ENCODE measurements around the gene APIP. TPM values are rescaled to one million over a fixed set of nuclear protein-coding genes. Genes with fewer than 3 reads are reported as not detected.

Gene APIP
- total RNA-seq, 2 donors from 2014 or later, result 23.9 to 33.1 TPM

- H3K4me1 ChIP-seq (replicated peaks), result no peaks in the 10 kb centered on the region
- H3K9me3 ChIP-seq, result no peaks in the 10 kb centered on the region
- H3K27me3 ChIP-seq (replicated peaks; ENCODE audit: insufficient read depth), result no peaks in the 10 kb centered on the region
- H3K4me3 ChIP-seq, result no peak overlapping the region
- intact Hi-C loops (cut with DNase I), result no loop called here
- no peak for TF ChIP-seq POLR2A (IDR thresholded peaks at IDR 0.05)
- TF ChIP-seq POLR2AphosphoS5 (IDR thresholded peaks at IDR 0.05), result peak; percentile 45
- TF ChIP-seq CTCF (IDR thresholded peaks at IDR 0.05), result no peak
- WGBS, result 31% methylated on average over 4 of the region's 4 CpGs
- H3K36me3 ChIP-seq, result no peaks in the 10 kb centered on the region
- peak; percentile 23 for DNase-seq (ENCODE audit: low spot score)
- peak overlapping the region; percentile 7 to 33 for H3K27ac ChIP-seq
Observed at GRCh38 chr11:34860034-34860433, 56.1 kb downstream of the APIP start.

GRCh38 chr11:34859496-34859895 is 56.7 kb downstream of the APIP start:
- no peak for DNase-seq (ENCODE audit: low spot score)
- H3K36me3 ChIP-seq, result no peaks in the 10 kb centered on the region
- 74% methylated on average over 2 of the region's 2 CpGs for WGBS
- TF ChIP-seq POLR2AphosphoS5 (IDR thresholded peaks at IDR 0.05) (no peak), CTCF (IDR thresholded peaks at IDR 0.05) (no peak), POLR2A (IDR thresholded peaks at IDR 0.05) (no peak)
- no peak overlapping the region for H3K4me3 ChIP-seq
- no peaks in the 10 kb centered on the region for H3K4me1 ChIP-seq (replicated peaks)
- no peaks in the 10 kb centered on the region for H3K27me3 ChIP-seq (replicated peaks; ENCODE audit: insufficient read depth)
- H3K9me3 ChIP-seq, result no peaks in the 10 kb centered on the region
- peak overlapping the region in 1 of 2 donors; percentile 33 for H3K27ac ChIP-seq
- intact Hi-C loops (cut with DNase I), result no loop called here

DNA sequence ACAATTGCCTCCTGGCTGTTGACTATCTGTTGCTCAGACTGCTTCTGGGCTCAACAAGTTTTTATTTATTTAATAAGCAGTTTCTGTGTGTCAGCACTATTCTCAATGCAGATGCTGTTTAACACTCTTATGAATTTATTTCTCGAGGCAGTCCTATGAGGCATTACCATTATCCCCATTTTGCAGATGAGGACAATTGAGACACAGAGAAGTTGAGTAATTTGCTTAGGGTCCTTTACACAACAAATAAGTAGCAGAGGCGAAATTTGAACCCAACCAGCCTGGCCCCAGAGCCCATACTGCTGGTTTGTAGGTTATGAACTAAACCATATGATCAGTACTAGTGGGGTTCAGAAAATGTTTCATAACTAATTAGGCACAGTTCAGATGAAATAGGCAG is 58.7 kb downstream of the APIP start:
- no peaks in the 10 kb centered on the region for H3K4me1 ChIP-seq (replicated peaks)
- no peaks in the 10 kb centered on the region for H3K27me3 ChIP-seq (replicated peaks; ENCODE audit: insufficient read depth)
- H3K4me3 ChIP-seq, result no peak overlapping the region
- WGBS, result 91% methylated on average over 2 of the region's 2 CpGs
- no peaks in the 10 kb centered on the region for H3K36me3 ChIP-seq
- H3K9me3 ChIP-seq, result no peaks in the 10 kb centered on the region
- H3K27ac ChIP-seq, result no peak overlapping the region
- intact Hi-C loops (cut with DNase I), result no loop called here
- TF ChIP-seq POLR2AphosphoS5 (IDR thresholded peaks at IDR 0.05), result no peak
- TF ChIP-seq CTCF (IDR thresholded peaks at IDR 0.05), result no peak
- no peak for TF ChIP-seq POLR2A (IDR thresholded peaks at IDR 0.05)
- no peak for DNase-seq (ENCODE audit: low spot score)

- Histone ChIP-seq H3K27ac (no peak overlapping the region), H3K9me3 (no peaks in the 10 kb centered on the region), H3K27me3 (replicated peaks; ENCODE audit: insufficient read depth) (no peaks in the 10 kb centered on the region), H3K4me3 (no peak overlapping the region), H3K4me1 (replicated peaks) (no peaks in the 10 kb centered on the region), H3K36me3 (no peaks in the 10 kb centered on the region)
- WGBS, result 3% methylated on average over 1 of the region's 1 CpG
- DNase-seq (ENCODE audit: low spot score), result no peak
- TF ChIP-seq POLR2A (IDR thresholded peaks at IDR 0.05), result no peak
- TF ChIP-seq POLR2AphosphoS5 (IDR thresholded peaks at IDR 0.05), result no peak
- TF ChIP-seq CTCF (IDR thresholded peaks at IDR 0.05), result no peak
- intact Hi-C loops (cut with DNase I), result no loop called here
Observed at GRCh38 chr11:34856251-34856650, 59.9 kb downstream of the APIP start.

DNA sequence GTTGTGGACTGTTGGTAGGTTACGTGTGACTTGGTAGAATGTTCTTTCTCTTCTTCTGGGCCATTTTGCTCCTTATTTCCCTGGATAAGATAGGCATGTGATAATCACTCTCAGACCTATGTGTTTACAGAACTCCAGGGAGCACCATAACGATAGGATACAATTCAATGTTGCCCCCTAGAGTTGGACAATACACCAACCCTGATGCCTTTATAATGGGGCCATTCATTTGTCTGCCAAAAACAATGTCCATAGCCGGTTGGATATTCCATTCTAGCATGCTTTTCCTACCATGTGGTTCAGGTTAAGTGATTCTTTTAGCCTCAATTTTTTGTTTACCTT is 60.5 kb downstream of the APIP start:
- intact Hi-C loops (cut with DNase I), result no loop called here
- H3K4me3 ChIP-seq, result no peak overlapping the region
- H3K27ac ChIP-seq, result peak overlapping the region; percentile 34 to 44
- no peaks in the 10 kb centered on the region for H3K9me3 ChIP-seq
- no peaks in the 10 kb centered on the region for H3K36me3 ChIP-seq
- DNase-seq (ENCODE audit: low spot score), result no peak
- no peaks in the 10 kb centered on the region for H3K4me1 ChIP-seq (replicated peaks)
- H3K27me3 ChIP-seq (replicated peaks; ENCODE audit: insufficient read depth), result no peaks in the 10 kb centered on the region
- WGBS, result 59% methylated on average over 3 of the region's 3 CpGs
- TF ChIP-seq POLR2A (IDR thresholded peaks at IDR 0.05) (no peak), POLR2AphosphoS5 (IDR thresholded peaks at IDR 0.05) (no peak), CTCF (IDR thresholded peaks at IDR 0.05) (no peak)
